ENCODE results near the gene BEND6. TPM values are rescaled to one million over a fixed set of nuclear protein-coding genes. Genes with fewer than 3 reads are reported as not detected.

BEND6 gene
- total RNA-seq, 2 experiments from 2014 or later, result 0.50 to 1.5 TPM

DNA sequence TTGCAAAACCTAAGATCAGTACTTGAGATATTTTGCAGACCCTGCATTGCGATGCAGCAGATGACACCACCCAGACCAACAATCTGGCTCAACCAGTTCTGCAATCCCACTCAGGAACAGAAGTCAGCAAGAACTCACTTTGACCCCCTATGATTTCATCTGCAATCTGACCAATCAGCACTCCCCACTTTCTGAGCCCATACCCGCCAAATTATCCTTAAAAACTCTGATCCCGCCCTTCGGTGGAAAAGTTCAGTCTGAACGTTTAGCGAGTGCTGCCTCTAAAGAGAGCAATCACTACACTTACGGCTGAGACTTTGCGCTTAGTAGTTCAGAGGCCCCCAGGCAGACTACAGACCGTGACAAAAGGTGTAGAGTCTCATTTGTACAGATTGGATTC, 74.3 kb downstream of the BEND6 start:
- POLR2A ChIA-PET, result interaction anchor here (0.6 kb wide), 1 partner anchor 105 kb away, joined by 3 read pairs; no protein-coding TSS in a partner anchor

GRCh38 chr6:57033228-57033627, 78.3 kb downstream of the BEND6 start:
- TF ChIP-seq EZH2phosphoT487 (IDR thresholded peaks at IDR 0.05; ENCODE audit: borderline replicate concordance, low read depth, low read length), result no peak
- no peak for TF ChIP-seq CTCF (conservative IDR thresholded peaks at IDR 0.05; ENCODE audit: low read length)
- POLR2A ChIA-PET, result no interaction called here
- no TSS peak for BruUV-seq (replicated peaks)

More for the DNA sequence above, 74.3 kb downstream of the BEND6 start:
- Histone ChIP-seq H3K4me1 (ENCODE audit: insufficient read depth, low read length, poor library complexity, severe bottlenecking) (no peaks in the 10 kb centered on the region), H3K36me3 (ENCODE audit: insufficient read depth, low read length) (no peaks in the 10 kb centered on the region), H3K9me2 (ENCODE audit: insufficient read depth, low read length) (no peaks in the 10 kb centered on the region), H3K4me2 (ENCODE audit: low read length) (no peak overlapping the region), H2AFZ (ENCODE audit: low read length) (no peak overlapping the region), H4K20me1 (ENCODE audit: insufficient read depth, low read length) (no peaks in the 10 kb centered on the region), H3K9me3 (ENCODE audit: low read length) (peaks cover 8% of the 10 kb centered on the region; the same call in 1 of the 2 replicates), H3K27ac (ENCODE audit: low read depth, low read length, poor library complexity, severe bottlenecking) (no peak overlapping the region), H3K4me3 (ENCODE audit: low read depth, low read length, poor library complexity, severe bottlenecking) (no peak overlapping the region), H3K79me2 (ENCODE audit: insufficient read depth, low read depth, low read length) (no peaks in the 10 kb centered on the region)
- no peak for TF ChIP-seq CTCF (conservative IDR thresholded peaks at IDR 0.05; ENCODE audit: low read length)
- no peak for TF ChIP-seq EZH2phosphoT487 (IDR thresholded peaks at IDR 0.05; ENCODE audit: borderline replicate concordance, low read depth, low read length)
- DNase-seq (ENCODE audit: low spot score), result no peak
- intact Hi-C loops (cut with micrococcal nuclease; ENCODE audit: unreplicated experiment), result no loop called here
- no TSS peak for BruUV-seq (replicated peaks)
- CTCF ChIA-PET (ENCODE audit: unreplicated experiment), result no interaction called here

DNA sequence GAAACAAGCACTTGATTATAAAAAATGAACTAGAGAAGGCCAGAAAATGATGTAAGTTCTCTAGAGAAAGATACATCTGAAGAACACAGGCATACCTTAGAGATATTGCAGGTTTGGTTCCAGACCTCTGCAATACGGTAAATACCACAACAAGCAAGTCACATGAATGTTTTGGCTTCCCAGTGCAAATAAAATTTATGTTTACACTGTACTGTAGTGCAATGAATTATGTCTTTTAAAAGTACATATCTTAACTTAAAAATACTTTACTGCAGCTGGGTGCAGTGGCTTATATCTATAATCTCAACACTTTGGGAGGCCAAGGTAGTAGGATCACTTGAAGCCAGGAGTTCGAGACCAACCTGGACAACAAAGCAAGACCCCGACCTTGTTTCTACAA, 80.6 kb downstream of the BEND6 start:
- Histone ChIP-seq H3K4me2 (ENCODE audit: low read length) (no peak overlapping the region), H4K20me1 (ENCODE audit: insufficient read depth, low read length) (no peaks in the 10 kb centered on the region), H3K9me3 (ENCODE audit: low read length) (no peaks in the 10 kb centered on the region), H3K4me3 (ENCODE audit: low read depth, low read length, poor library complexity, severe bottlenecking) (no peak overlapping the region), H3K4me1 (ENCODE audit: insufficient read depth, low read length, poor library complexity, severe bottlenecking) (no peaks in the 10 kb centered on the region), H3K27ac (ENCODE audit: low read depth, low read length, poor library complexity, severe bottlenecking) (no peak overlapping the region), H3K9me2 (ENCODE audit: insufficient read depth, low read length) (no peaks in the 10 kb centered on the region), H2AFZ (ENCODE audit: low read length) (no peak overlapping the region), H3K79me2 (ENCODE audit: insufficient read depth, low read depth, low read length) (no peaks in the 10 kb centered on the region), H3K36me3 (ENCODE audit: insufficient read depth, low read length) (no peaks in the 10 kb centered on the region)
- ChIA-PET CTCF (ENCODE audit: unreplicated experiment) (no interaction called here), POLR2A (no interaction called here)
- TF ChIP-seq EZH2phosphoT487 (IDR thresholded peaks at IDR 0.05; ENCODE audit: borderline replicate concordance, low read depth, low read length), result no peak
- no peak for TF ChIP-seq CTCF (conservative IDR thresholded peaks at IDR 0.05; ENCODE audit: low read length)
- no peak for DNase-seq (ENCODE audit: low spot score)
- intact Hi-C loops (cut with micrococcal nuclease; ENCODE audit: unreplicated experiment), result no loop called here
- no TSS peak for BruUV-seq (replicated peaks)

More at GRCh38 chr6:57033228-57033627, 78.3 kb downstream of the BEND6 start:
- intact Hi-C loops (cut with micrococcal nuclease; ENCODE audit: unreplicated experiment), result no loop called here
- DNase-seq (ENCODE audit: low spot score), result no peak
- Histone ChIP-seq H3K27ac (ENCODE audit: low read depth, low read length, poor library complexity, severe bottlenecking) (no peak overlapping the region), H3K79me2 (ENCODE audit: insufficient read depth, low read depth, low read length) (no peaks in the 10 kb centered on the region), H3K36me3 (ENCODE audit: insufficient read depth, low read length) (no peaks in the 10 kb centered on the region), H4K20me1 (ENCODE audit: insufficient read depth, low read length) (no peaks in the 10 kb centered on the region), H3K9me3 (ENCODE audit: low read length) (no peaks in the 10 kb centered on the region), H3K4me2 (ENCODE audit: low read length) (no peak overlapping the region), H3K4me3 (ENCODE audit: low read depth, low read length, poor library complexity, severe bottlenecking) (no peak overlapping the region), H2AFZ (ENCODE audit: low read length) (no peak overlapping the region), H3K9me2 (ENCODE audit: insufficient read depth, low read length) (no peaks in the 10 kb centered on the region), H3K4me1 (ENCODE audit: insufficient read depth, low read length, poor library complexity, severe bottlenecking) (no peaks in the 10 kb centered on the region)
- CTCF ChIA-PET (ENCODE audit: unreplicated experiment), result no interaction called here

All from OCI-LY7 (cell line).